HCT116 (cell line): ENCODE data around the gene DDX54. TPM values are rescaled to one million over a fixed set of nuclear protein-coding genes. Genes with fewer than 3 reads are reported as not detected.

Experiments used
- ATAC-seq: fragments of 200-7000 bp; cut with Tn5 transposase; 2 replicates; pipeline ENCODE4 v1.9.1; 2020; ENCODE audit warnings: mild to moderate bottlenecking, moderate library complexity
- BruUV-seq: library from RNA; stranded (reverse); fragments of 400-500 nt; replicated peaks from 2 replicates; lab custom pipeline; 2021; lab: Mats Ljungman, UMichigan
- CTCF ChIA-PET: fragments of 300-600 bp; sonication (Branson Sonifier 250); formaldehyde crosslinking; loops from one replicate; lab custom pipeline; 2021; ENCODE audit warnings: antibody characterized with exemption; lab: Charles Lee
- POLR2A ChIA-PET: fragments of 300-600, 350-600 bp; sonication (Branson Sonifier 250); formaldehyde crosslinking; loops from one replicate; lab custom pipeline; 2021; ENCODE audit warnings: antibody characterized with exemption; lab: Charles Lee
- RAD21 ChIA-PET, 2 experiments: fragments of 300-600 bp; sonication (Branson Sonifier 250); formaldehyde crosslinking; loops; one replicate each; lab custom pipeline; 2023; ENCODE audit warnings: low total read pairs in 2 of 2; ENCODE audit not compliant: uncharacterized antibody in 2 of 2, unreplicated experiment in 2 of 2, low non-redundant PET in 1 of 2; lab: Charles Lee
- DNase-seq: peaks from one replicate; pipeline ENCODE4 v3.0.0-alpha.2; 2010; ENCODE audit warnings: low read depth, low spot score
- H2AFZ ChIP-seq: fragments of 200-600 bp; shearing (Covaris generic), sonication (generic); 2 replicates; pipeline ENCODE4 v1.6.1; 2017; ENCODE audit warnings: low read depth, mixed run types, mixed read lengths, antibody characterized with exemption, low read length; ENCODE audit not compliant: poor library complexity, severe bottlenecking
- H3K27ac ChIP-seq: 2 replicates; pipeline ENCODE4 v1.5.1; 2012; ENCODE audit warnings: low read depth, low read length
- H3K27me3 ChIP-seq: fragments of 200-600 bp; sonication (generic); 2 replicates; pipeline ENCODE4 v1.6.1; 2016; ENCODE audit warnings: mixed run types, low read length, mixed read lengths; ENCODE audit not compliant: insufficient read depth
- H3K36me3 ChIP-seq, 2 experiments: fragments of 200-500 bp in 1 of 2; fragments of 200-600 bp in 1 of 2; sonication (Bioruptor generic) in 1 of 2; sonication (generic) in 1 of 2; 2 replicates each; pipeline versions ENCODE4 v1.5.1 to v1.6.1; 2014 to 2016; ENCODE audit warnings: low read length in 2 of 2, inconsistent platforms in 1 of 2, mixed read lengths in 1 of 2, mixed run types in 1 of 2; ENCODE audit not compliant: insufficient read depth in 2 of 2, control insufficient read depth in 1 of 2
- H3K4me1 ChIP-seq, 2 experiments: fragments of 200-600 bp in 1 of 2; sonication (generic) in 1 of 2; 2 replicates each; pipeline versions ENCODE4 v1.5.1 to v1.6.1; 2012 to 2017; ENCODE audit warnings: low read length in 2 of 2, inconsistent platforms in 1 of 2, mild to moderate bottlenecking in 1 of 2, mixed read lengths in 1 of 2, mixed run types in 1 of 2, moderate library complexity in 1 of 2; ENCODE audit not compliant: insufficient read depth in 2 of 2, control insufficient read depth in 1 of 2
- H3K4me2 ChIP-seq: fragments of 200-600 bp; sonication (generic); 2 replicates; pipeline ENCODE4 v1.6.1; 2017; ENCODE audit warnings: mixed run types, low read length, mixed read lengths
- H3K4me3 ChIP-seq, 2 experiments: fragments of 200-600 bp in 1 of 2; sonication (generic) in 1 of 2; replicated peaks in 1 of 2; 2 replicates each; pipeline ENCODE4 v1.5.1; 2011 to 2016; ENCODE audit warnings: low read length in 2 of 2, control low read depth in 1 of 2, low read depth in 1 of 2, mild to moderate bottlenecking in 1 of 2, mixed read lengths in 1 of 2, mixed run types in 1 of 2
- H3K79me2 ChIP-seq: fragments of 200-600 bp; sonication (generic); 2 replicates; pipeline ENCODE4 v1.6.1; 2017; ENCODE audit warnings: mild to moderate bottlenecking, mixed run types, low read length, moderate library complexity, mixed read lengths; ENCODE audit not compliant: insufficient read depth
- H3K9ac ChIP-seq: fragments of 200-600 bp; sonication (generic); 2 replicates; pipeline ENCODE4 v1.6.1; 2016; ENCODE audit warnings: low read length, mixed read lengths
- H3K9me2 ChIP-seq: fragments of 200-600 bp; sonication (generic), shearing (Covaris generic); 2 replicates; pipeline ENCODE4 v1.6.1; 2017; ENCODE audit warnings: mixed run types, mild to moderate bottlenecking, moderate library complexity; ENCODE audit not compliant: insufficient read depth
- H3K9me3 ChIP-seq, 2 experiments: fragments of 200-500 bp in 1 of 2; fragments of 200-600 bp in 1 of 2; sonication (Bioruptor generic) in 1 of 2; sonication (generic) in 1 of 2; 2 replicates each; pipeline ENCODE4 v1.6.1; 2014 to 2017; ENCODE audit warnings: low read length in 2 of 2, mixed read lengths in 2 of 2, inconsistent platforms in 1 of 2, low read depth in 1 of 2, mild to moderate bottlenecking in 1 of 2, mixed run types in 1 of 2, moderate library complexity in 1 of 2; ENCODE audit not compliant: control insufficient read depth in 1 of 2, insufficient read depth in 1 of 2
- H4K20me1 ChIP-seq: fragments of 200-600 bp; sonication (generic), shearing (Covaris generic); 2 replicates; pipeline ENCODE4 v1.6.1; 2017; ENCODE audit warnings: mixed run types, mild to moderate bottlenecking, moderate library complexity; ENCODE audit not compliant: insufficient read depth
- CBX3 ChIP-seq: IDR thresholded peaks from 2 replicates; pipeline ENCODE4 v1.6.1; 2012; ENCODE audit warnings: low read depth
- CTCF ChIP-seq, 3 experiments: fragments of 200-600 bp in 1 of 3; sonication (generic) in 1 of 3; IDR thresholded peaks in 2 of 3; conservative IDR thresholded peaks in 1 of 3; 2 replicates each; pipeline ENCODE4 v1.5.1; 2012 to 2017; ENCODE audit warnings: low read depth in 2 of 3, low read length in 2 of 3, antibody characterized with exemption in 1 of 3, borderline replicate concordance in 1 of 3, control low read depth in 1 of 3, mild to moderate bottlenecking in 1 of 3, mixed read lengths in 1 of 3, mixed run types in 1 of 3, moderate library complexity in 1 of 3; ENCODE audit not compliant: insufficient read depth in 1 of 3
- ZBTB33 ChIP-seq: IDR thresholded peaks from 2 replicates; pipeline ENCODE4 v1.6.1; 2011; ENCODE audit warnings: mild to moderate bottlenecking, low read length, moderate library complexity; ENCODE audit not compliant: insufficient replicate concordance; ENCODE audit errors: extremely low read depth
- ZFX ChIP-seq: fragments of 450-650 bp; IDR thresholded peaks from 2 replicates; pipeline ENCODE4 v1.6.1; 2017
- intact Hi-C: fragments of 100-400 bp; cut with micrococcal nuclease; formaldehyde crosslinking; loops from 2 replicates; pipeline ENCODE4 v1.10.0; 2022
- total RNA-seq: library from RNA; stranded (reverse); gene quantifications from one replicate; pipeline ENCODE4 v1.2.1, GENCODE V29; 2021; ENCODE audit not compliant: unreplicated experiment

Gene DDX54
- total RNA-seq, 1 experiment from 2014 or later, result 110 TPM

- no peak for TF ChIP-seq CTCF (IDR thresholded peaks at IDR 0.05 in 2 of 3, conservative IDR thresholded peaks at IDR 0.05 in 1 of 3; ENCODE audit: borderline replicate concordance in 1 of 3, insufficient read depth in 1 of 3, low read depth in 2 of 3, low read length in 2 of 3)
- TF ChIP-seq ZBTB33, result no peak
These were observed 25.3 kb downstream of the DDX54 start (continued) for GRCh38 chr12:113159937-113160336.

- H3K4me2 ChIP-seq, result no peak overlapping the region
- intact Hi-C loops, result no loop called here
- no peak overlapping the region for H3K9ac ChIP-seq
- H3K36me3 ChIP-seq, result peaks cover 20 to 35% of the 10 kb centered on the region in 2 experiments; a peak in 3 of 4 replicates
- ChIA-PET POLR2A (no interaction called here), CTCF (no interaction called here), RAD21 (no interaction called here)
- H3K9me2 ChIP-seq, result no peaks in the 10 kb centered on the region
- H3K27me3 ChIP-seq, result no peaks in the 10 kb centered on the region
- no peaks in the 10 kb centered on the region for H3K9me3 ChIP-seq
- TF ChIP-seq ZFX (no peak), CBX3 (no peak)
- peaks cover 4% of the 10 kb centered on the region; the same call in 1 of the 2 replicates for H4K20me1 ChIP-seq
- TSS peak; percentile 62 for BruUV-seq
- ATAC-seq (no peak), DNase-seq (no peak)
- H3K79me2 ChIP-seq, result no peaks in the 10 kb centered on the region
- no peak overlapping the region for H3K4me3 ChIP-seq
- no peak overlapping the region for H3K27ac ChIP-seq
- peaks cover 1 to 12% of the 10 kb centered on the region in 2 experiments; a peak in 2 of 4 replicates for H3K4me1 ChIP-seq
- no peak overlapping the region for H2AFZ ChIP-seq
These were observed 26.7 kb downstream of the DDX54 start for GRCh38 chr12:113158439-113159203.
